Adrenal gland (tissue), 12 donors: ENCODE data around the gene SNTA1. TPM values are rescaled to one million over a fixed set of nuclear protein-coding genes. Genes with fewer than 3 reads are reported as not detected.

Experiments used
- DNase-seq, 7 donors: peaks; one replicate each; pipeline ENCODE4 v3.0.0-alpha.2; 2019 to 2020
- H3K27ac ChIP-seq, 5 donors: fragments of 200-600 bp; sonication (generic) in 4 of 5; 1 replicate in 3 of 5; 2 replicates in 2 of 5; pipeline versions ENCODE4 v1.5.1 to v1.8.0; 2016 to 2020; ENCODE audit warnings: mild to moderate bottlenecking in 1 of 5
- H3K27me3 ChIP-seq: fragments of 200-600 bp; 2 replicates; pipeline ENCODE4 v1.8.0; 2021
- H3K36me3 ChIP-seq, 2 donors: fragments of 200-600 bp; replicated peaks in 1 of 2; 1 replicate in 1 of 2; 2 replicates in 1 of 2; pipeline versions ENCODE4 v1.5.1 to v1.8.0; 2018 to 2022
- H3K4me1 ChIP-seq, 2 donors: fragments of 200-600 bp; replicated peaks in 1 of 2; 1 replicate in 1 of 2; 2 replicates in 1 of 2; pipeline versions ENCODE4 v1.5.1 to v1.8.0; 2018 to 2021
- H3K4me3 ChIP-seq, 4 donors: fragments of 200-600 bp; sonication (generic) in 3 of 4; one replicate each; pipeline ENCODE4 v1.5.1; 2016 to 2018
- H3K9me3 ChIP-seq, 3 donors: fragments of 200-600 bp; sonication (generic) in 1 of 3; replicated peaks in 1 of 3; 1 replicate in 2 of 3; 2 replicates in 1 of 3; pipeline versions ENCODE4 v1.5.1 to v1.8.0; 2016 to 2021
- POLR2A ChIP-seq, 2 donors: fragments of 450-650 bp; IDR thresholded peaks; one replicate each; pipeline ENCODE4 v1.6.1; 2017; ENCODE audit warnings: antibody characterized with exemption in 2 of 2, mild to moderate bottlenecking in 2 of 2, moderate library complexity in 1 of 2
- WGBS, 4 donors: extraction: QIAGEN DNeasy Blood & Tissue Kit in 2 of 4; methylation state at CpG; one replicate each; pipeline versions ENCODE4 v1.1.5 to v1.1.7; 2013 to 2017; 5-methylcytosine and 5-hydroxymethylcytosine counted together
- intact Hi-C, 2 donors: fragments of 100-400 bp; cut with DNase I; formaldehyde crosslinking; loops; one replicate each; pipeline versions ENCODE4 v1.14.1 to v1.15.0; 2022 to 2023
- polyA plus RNA-seq, 3 donors: library from polyadenylated mRNA; stranded (reverse); fragments of 200-250 nt in 2 of 3; fragments of 350-450 nt in 1 of 3; fragmentation: Illumina TruSeq in 1 of 3; extraction: RNeasy Lipid Tissue Mini Kit (QIAGEN cat#74804) in 1 of 3; gene quantifications; one replicate each; pipeline ENCODE4 v1.2.3, GENCODE V29; 2013 to 2014
- total RNA-seq, 9 donors: library from RNA; depleted of rRNA in 4 of 9; stranded (reverse); fragments of >200 nt in 4 of 9; fragments of 120-200 nt in 1 of 9; fragmentation: NEBNext Ultra II Directional in 1 of 9; extraction: Animal tissue kit (Norgen Biotek cat#: 25700) in 1 of 9; gene quantifications; one replicate each; pipeline versions ENCODE4 v1.1.0 to v1.2.4, GENCODE V29; 2013 to 2023
- TF ChIP-seq, protein P1 (sequence below), 6 experiments: fragments of 450-650 bp in 4 of 6; fragments of 200-600 bp in 2 of 6; sonication (generic) in 1 of 6; IDR thresholded peaks; 1 replicate in 5 of 6; 2 replicates in 1 of 6; pipeline versions ENCODE4 v1.5.1 to v1.8.0; 2016 to 2021; ENCODE audit warnings: antibody characterized with exemption in 6 of 6, mild to moderate bottlenecking in 2 of 6, moderate library complexity in 1 of 6
- donor health status: healthy with polysubstance abuse.
- donor health status: Bipolar disorder and iron deficiency.
- donor health status: DM: yes; HTN: yes; CAD: no.
- donor health status: DM: no; HTN: no; CAD: no.
- donor health status: DM: no; HTN: no; CAD: no.
- donor health status: DM: yes; HTN: yes; CAD: no.

Gene SNTA1
- total and polyA plus RNA-seq, 12 donors = 4.3 to 73.2 (median 29.5) TPM

DNA sequence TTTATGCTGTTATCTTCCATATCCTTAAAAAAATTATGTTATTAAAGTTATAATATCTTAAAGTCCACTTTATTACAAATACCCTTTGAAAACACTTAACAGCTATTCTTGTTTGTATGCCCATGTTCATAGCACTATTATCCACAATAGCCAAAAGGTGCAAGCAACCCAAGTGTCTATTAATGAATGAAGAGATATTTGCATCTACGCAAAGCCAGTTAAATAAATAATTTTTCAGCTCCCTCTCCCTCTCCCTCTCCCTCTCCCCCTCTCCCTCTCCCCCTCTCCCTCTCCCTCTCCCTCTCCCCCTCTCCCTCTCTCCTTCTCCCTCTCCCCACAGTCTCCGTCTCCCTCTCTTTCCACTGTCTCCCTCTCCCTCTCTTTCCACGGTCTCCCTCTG is 55.3 kb downstream of the SNTA1 start:
- H3K9me3 ChIP-seq = no peaks in the 10 kb centered on the region
- no peak overlapping the region for H3K4me3 ChIP-seq
- WGBS, 4 donors = 96 to 100% (median 99%) methylated on average over 1 to 3 of the region's 3 CpGs
- peaks cover 0 to 62% of the 10 kb centered on the region in 2 donors for H3K36me3 ChIP-seq
- intact Hi-C loops = no loop called here
- no peak overlapping the region for H3K27ac ChIP-seq
- TF ChIP-seq, protein P1, sequence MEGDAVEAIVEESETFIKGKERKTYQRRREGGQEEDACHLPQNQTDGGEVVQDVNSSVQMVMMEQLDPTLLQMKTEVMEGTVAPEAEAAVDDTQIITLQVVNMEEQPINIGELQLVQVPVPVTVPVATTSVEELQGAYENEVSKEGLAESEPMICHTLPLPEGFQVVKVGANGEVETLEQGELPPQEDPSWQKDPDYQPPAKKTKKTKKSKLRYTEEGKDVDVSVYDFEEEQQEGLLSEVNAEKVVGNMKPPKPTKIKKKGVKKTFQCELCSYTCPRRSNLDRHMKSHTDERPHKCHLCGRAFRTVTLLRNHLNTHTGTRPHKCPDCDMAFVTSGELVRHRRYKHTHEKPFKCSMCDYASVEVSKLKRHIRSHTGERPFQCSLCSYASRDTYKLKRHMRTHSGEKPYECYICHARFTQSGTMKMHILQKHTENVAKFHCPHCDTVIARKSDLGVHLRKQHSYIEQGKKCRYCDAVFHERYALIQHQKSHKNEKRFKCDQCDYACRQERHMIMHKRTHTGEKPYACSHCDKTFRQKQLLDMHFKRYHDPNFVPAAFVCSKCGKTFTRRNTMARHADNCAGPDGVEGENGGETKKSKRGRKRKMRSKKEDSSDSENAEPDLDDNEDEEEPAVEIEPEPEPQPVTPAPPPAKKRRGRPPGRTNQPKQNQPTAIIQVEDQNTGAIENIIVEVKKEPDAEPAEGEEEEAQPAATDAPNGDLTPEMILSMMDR (IDR thresholded peaks at IDR 0.05) = no peak
- no peaks in the 10 kb centered on the region for H3K27me3 ChIP-seq
- H3K4me1 ChIP-seq = no peaks in the 10 kb centered on the region
- no peak for DNase-seq

DNA sequence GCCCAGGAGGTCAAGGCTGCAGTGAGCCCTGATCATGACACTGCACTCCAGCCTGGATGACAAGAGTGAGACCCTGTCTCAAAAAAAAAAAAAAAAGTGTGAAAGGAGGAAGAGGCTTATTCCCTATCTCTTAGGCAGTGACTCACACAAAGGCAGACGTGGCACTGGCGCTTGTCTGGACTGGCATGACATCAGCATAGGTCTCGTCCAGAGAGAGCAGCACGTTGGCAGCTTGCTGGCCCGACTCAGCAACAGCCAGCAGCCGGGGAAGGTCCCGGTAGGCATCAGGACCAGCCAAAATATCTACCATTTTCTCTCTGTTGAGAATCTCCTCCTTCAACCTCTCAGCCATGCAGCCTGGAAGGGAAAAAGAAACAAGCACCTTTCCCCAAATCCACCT is 56.4 kb downstream of the SNTA1 start:
- WGBS, 4 donors = 33 to 58% (median 48%) methylated on average over 7 of the region's 7 CpGs
- peaks cover 0 to 65% of the 10 kb centered on the region in 2 donors for H3K36me3 ChIP-seq
- peak overlapping the region in 3 of 5 donors; percentile 57 to 65 (median 65) for H3K27ac ChIP-seq
- peak; percentile 79 to 93 (median 90) for DNase-seq
- TF ChIP-seq, protein P1 (IDR thresholded peaks at IDR 0.05) = no peak
- no peak for TF ChIP-seq POLR2A (IDR thresholded peaks at IDR 0.05)
- intact Hi-C loops = no loop called here
- no peaks in the 10 kb centered on the region for H3K4me1 ChIP-seq
- H3K4me3 ChIP-seq = no peak overlapping the region
- H3K27me3 ChIP-seq = no peaks in the 10 kb centered on the region
- no peaks in the 10 kb centered on the region for H3K9me3 ChIP-seq

DNA sequence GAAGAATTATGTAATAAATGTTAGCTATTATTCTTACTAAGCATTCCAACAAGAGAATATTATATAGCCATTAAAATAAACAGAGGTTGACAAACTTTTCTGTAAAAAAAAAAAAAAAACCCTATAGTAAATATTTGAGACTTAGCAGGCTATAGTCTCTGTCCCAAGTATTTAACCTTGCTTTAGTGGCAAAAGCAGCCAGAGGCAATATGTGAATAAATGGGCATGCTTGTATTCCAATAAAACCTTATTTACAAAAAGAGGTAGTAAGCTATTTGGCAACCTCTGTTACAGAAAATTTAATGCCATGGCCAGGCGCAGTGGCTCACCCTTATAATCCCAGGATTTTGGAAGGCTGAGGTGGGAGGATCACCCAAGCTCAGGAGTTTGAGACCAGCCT is 56.9 kb downstream of the SNTA1 start:
- DNase-seq = no peak
- Histone ChIP-seq H3K36me3 (peaks cover 0 to 65% of the 10 kb centered on the region in 2 donors), H3K4me1 (no peaks in the 10 kb centered on the region), H3K27ac (peak overlapping the region in 1 of 5 donors; percentile 65), H3K4me3 (no peak overlapping the region), H3K9me3 (no peaks in the 10 kb centered on the region), H3K27me3 (no peaks in the 10 kb centered on the region)
- TF ChIP-seq, protein P1 (IDR thresholded peaks at IDR 0.05) = no peak
- no peak for TF ChIP-seq POLR2A (IDR thresholded peaks at IDR 0.05)
- intact Hi-C loops = no loop called here
- 94 to 100% (median 97%) methylated on average over 1 of the region's 1 CpG for WGBS, 4 donors

GRCh38 chr20:33377366-33377765 is 66.2 kb downstream of the SNTA1 start:
- 92 to 100% (median 98%) methylated on average over 2 of the region's 2 CpGs for WGBS, 4 donors
- intact Hi-C loops = no loop called here
- Histone ChIP-seq H3K9me3 (no peaks in the 10 kb centered on the region), H3K4me1 (no peaks in the 10 kb centered on the region), H3K27me3 (no peaks in the 10 kb centered on the region), H3K36me3 (peaks cover 0 to 53% of the 10 kb centered on the region in 2 donors), H3K4me3 (no peak overlapping the region), H3K27ac (no peak overlapping the region)
- no peak for DNase-seq
- no peak for TF ChIP-seq POLR2A (IDR thresholded peaks at IDR 0.05)
- TF ChIP-seq, protein P1 (IDR thresholded peaks at IDR 0.05) = no peak
